ENCODE data around the gene LIME1.
"Not testable (repeated sequence)": the region's sequence is repeated elsewhere in the genome, so short reads cannot be mapped to it uniquely, and the experiment has no call there.

The LIME1 gene

DNA sequence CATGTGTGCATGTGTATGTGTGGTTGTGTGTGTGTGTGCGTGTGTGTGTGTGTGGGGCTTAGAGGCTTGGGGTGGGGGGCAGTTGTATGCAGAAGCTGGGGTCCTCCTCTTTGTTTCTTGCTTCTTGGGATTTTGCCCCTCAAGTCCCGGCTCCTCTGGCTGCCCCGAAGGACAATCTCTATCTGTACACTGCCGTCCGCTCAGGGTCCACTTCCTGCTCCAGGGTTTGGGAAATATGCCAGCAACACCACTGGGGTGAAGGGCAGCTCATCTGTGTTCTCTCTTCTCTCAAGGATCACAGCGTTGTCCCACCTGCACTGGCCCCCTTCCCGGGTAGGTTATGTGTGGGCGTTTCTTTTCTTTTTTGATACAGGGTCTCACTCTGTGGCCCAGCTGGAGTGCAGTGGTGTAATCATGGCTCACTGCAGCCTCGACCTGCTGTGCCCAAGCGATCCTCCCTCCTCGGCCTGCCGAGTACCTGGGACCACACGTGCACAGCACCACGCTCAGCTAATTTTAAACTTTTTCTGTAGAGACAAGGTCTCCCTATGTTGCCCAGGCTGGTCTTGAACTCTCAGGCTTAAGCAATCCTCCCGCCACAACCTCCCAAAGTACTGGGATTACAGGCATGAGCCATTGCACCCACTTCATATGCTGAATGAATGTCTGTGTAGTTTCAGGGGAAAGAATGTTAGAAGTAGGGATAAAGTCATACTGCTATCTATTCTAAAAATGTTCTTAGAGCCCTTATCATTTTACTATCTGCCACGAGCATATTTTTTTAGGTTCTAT, 28.8 kb downstream of the LIME1 start:
- Mint-ChIP-seq H3K9me3 (no peaks in the 10 kb centered on the region), H3K27me3 (no peaks in the 10 kb centered on the region), H3K27ac (no peak overlapping the region), H3K4me3 (no peak overlapping the region), H3K4me1 (no peaks in the 10 kb centered on the region)
- ATAC-seq (no peak), DNase-seq (no peak)

DNA sequence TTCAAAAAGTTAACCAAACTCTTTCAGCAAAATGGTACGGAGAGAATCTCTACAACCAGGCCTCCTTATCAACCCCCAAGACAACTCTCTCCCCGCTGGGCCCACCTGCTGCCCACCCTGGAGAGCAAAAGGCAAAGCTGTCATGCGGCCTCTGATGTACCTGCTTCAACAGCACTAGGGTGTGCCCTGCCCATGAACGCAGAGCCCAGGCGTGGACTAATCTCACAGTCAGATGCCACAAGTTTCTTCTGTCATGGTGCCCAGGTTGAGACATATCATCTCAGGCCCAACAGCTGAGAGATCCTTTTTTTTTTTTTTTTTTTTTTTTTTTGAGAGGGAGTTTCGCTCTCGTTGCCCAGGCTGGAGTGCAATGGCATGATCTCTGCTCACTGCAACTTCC, 29.4 kb downstream of the LIME1 start:
- Mint-ChIP-seq H3K4me3 (no peak overlapping the region), H3K27me3 (no peaks in the 10 kb centered on the region), H3K27ac (no peak overlapping the region), H3K9me3 (no peaks in the 10 kb centered on the region), H3K4me1 (no peaks in the 10 kb centered on the region)
- DNase-seq = no peak
- ATAC-seq = no peak

DNA sequence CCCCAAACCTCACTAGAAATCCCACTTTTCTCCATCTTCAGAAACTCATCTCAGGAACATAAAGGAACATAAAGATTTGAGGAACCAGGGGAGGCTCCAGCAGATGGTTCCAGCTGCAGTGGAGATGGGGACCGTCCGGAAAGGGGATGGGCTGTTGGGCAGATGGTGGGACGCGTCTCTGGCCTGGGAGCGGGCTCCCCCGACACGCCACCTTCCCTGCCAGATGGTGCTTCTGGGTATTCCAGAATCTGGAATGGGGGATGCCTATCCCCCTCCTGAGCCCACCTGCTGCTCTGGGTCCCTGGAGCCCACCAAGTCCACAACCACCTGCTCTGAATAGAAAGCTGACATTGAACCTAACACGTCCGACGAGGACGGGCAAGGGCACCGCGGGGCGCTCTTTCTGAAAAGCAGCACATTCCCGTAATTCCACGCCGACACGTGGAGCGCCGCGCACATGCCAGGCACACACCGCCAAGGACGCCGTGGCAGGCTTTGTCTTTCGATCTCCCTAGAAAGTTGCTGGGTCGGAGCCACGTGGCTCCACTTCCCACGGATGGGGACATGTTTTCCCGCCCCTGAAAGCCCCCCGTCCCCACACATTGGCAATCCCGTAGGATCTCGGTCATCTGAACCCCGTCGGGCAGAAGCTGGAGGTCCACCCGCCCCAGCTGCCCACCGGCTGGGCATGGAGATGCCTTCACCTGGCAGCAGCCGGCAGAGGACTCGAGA, 30.4 kb downstream of the LIME1 start:
- no peak for ATAC-seq
- no peaks in the 10 kb centered on the region for H3K9me3 Mint-ChIP-seq
- DNase-seq = no peak
- H3K4me3 Mint-ChIP-seq = no peak overlapping the region
- H3K27me3 Mint-ChIP-seq = no peaks in the 10 kb centered on the region
- no peak overlapping the region for H3K27ac Mint-ChIP-seq
- H3K4me1 Mint-ChIP-seq = no peaks in the 10 kb centered on the region

DNA sequence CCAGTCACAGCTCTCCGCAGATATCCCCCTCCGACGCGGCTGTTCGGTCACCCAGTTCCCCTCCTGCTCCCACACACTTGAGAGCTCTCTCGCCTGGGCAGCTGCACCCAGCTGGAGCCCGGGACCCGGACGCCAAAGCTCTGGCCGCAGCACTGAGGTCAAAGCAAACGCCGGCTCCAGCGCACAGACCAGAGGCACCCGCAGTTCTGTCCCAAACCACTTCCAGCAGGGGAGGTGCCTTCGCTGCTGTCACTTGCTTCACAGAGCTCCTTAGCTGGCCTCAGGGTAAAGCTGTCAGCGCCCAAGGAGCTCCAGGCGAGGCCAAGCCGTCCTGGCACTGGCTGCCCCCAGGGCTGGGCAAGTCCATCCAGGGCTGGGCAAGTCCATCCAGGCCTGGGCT, 31.0 kb downstream of the LIME1 start:
- H3K4me3 Mint-ChIP-seq = no peak overlapping the region
- DNase-seq = no peak
- H3K4me1 Mint-ChIP-seq = no peaks in the 10 kb centered on the region
- H3K9me3 Mint-ChIP-seq = no peaks in the 10 kb centered on the region
- H3K27ac Mint-ChIP-seq = no peak overlapping the region
- ATAC-seq = no peak
- no peaks in the 10 kb centered on the region for H3K27me3 Mint-ChIP-seq

DNA sequence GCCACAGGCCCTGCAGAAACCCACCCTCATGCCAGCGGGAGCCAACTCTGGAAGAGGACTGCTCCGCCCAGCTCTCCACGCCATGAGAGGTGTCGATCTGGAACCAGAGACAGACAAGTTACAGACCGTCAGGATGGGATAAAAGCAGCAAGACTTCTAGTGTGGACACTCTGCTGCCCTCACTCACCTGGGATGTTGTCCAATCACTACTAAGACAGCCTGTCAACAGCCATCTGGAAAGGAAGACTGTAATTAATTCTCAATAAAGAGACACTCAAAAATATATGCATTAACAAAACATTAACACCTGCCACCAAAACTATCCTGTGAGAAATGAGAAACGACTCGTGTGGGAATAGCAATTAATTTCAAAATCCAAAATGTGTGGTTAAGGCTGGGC, 31.4 kb downstream of the LIME1 start:
- ATAC-seq (no peak), DNase-seq (no peak)
- H3K27ac Mint-ChIP-seq = no peak overlapping the region
- H3K27me3 Mint-ChIP-seq = no peaks in the 10 kb centered on the region
- H3K4me3 Mint-ChIP-seq = no peak overlapping the region
- H3K4me1 Mint-ChIP-seq = no peaks in the 10 kb centered on the region
- H3K9me3 Mint-ChIP-seq = no peaks in the 10 kb centered on the region

DNA sequence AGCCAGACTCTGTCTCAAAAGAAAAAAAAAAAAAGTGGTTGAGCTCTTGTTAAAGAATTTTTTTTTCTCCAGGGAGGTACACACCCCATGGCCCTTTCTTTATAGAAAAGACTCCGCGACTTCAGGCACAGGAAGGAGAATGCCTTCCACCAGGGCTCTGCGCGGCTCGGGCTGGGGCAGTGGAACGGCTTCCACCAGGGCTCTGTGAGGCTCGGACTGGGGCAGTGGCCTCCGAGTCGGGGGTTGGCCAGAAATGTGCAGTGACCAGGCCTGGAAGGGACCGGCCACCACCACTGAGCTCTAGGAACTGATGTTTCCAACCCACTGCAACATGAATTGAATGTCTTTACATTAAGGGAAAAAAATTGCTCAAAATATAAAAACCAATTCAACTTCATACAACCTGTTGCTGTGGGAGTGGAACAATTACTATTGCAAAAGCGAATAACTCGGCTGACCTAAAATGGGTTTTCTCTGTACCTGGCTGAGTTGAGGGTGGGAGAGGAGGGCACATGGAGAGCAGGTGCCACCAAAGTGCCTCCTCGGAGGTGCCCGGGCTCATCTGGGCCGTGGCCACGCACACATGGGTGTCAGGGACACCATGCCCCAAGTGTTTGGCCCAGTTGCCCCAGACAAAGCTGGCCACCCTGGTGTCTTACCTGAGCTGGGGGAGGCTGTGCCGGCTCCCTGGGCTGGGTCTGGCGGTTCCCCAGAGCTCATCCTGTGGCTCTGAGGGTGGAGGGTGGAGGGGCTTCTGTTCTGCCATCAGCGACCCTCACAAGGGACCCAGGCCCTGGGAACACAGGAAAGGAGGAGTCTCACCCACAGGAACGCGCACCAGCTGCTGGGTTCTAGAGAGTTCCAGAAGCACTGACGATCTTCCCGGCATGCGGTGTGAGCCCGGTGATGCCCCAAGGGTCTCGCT, 32.4 kb downstream of the LIME1 start:
- DNase-seq = no peak

DNA sequence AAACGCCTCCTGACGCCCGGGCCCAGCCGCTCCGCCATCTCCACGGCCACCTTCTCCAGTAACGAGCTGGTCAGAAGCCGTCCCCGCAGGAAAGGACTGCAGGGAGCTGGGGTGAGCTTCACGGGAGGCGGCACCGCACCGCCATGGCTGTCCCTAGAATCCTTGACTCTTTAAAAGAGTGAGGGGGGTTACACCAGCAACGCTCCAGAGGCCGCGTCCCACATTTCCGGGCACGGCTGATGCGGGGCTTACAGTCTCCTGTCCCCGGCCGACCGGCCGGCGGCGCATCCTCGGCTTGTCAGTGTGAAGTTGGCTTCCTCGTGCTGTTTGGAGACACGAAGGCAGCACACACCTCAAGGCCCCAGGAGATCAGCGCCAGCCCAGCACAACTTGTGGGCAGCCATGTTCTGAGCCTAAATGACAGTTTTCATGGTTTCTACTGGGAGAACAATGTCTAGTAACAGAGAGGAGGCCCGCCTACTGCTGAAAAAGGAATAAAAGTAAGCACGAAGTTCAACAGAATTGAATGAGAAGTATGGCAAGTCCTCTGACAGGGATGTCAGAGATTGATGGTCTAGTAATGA, 33.5 kb downstream of the LIME1 start:
- ATAC-seq (no peak), DNase-seq (no peak)
- H3K9me3 Mint-ChIP-seq = no peaks in the 10 kb centered on the region
- no peak overlapping the region for H3K4me3 Mint-ChIP-seq
- H3K27me3 Mint-ChIP-seq = no peaks in the 10 kb centered on the region
- peak overlapping the region in 1 of 2 donors; percentile 78 for H3K27ac Mint-ChIP-seq
- peaks cover 5% of the 10 kb centered on the region for H3K4me1 Mint-ChIP-seq

More for the DNA sequence above, 32.4 kb downstream of the LIME1 start:
- peak overlapping the region in 1 of 2 donors; percentile 21 for H3K27ac Mint-ChIP-seq
- H3K4me1 Mint-ChIP-seq = no peaks in the 10 kb centered on the region
- H3K27me3 Mint-ChIP-seq = no peaks in the 10 kb centered on the region
- no peaks in the 10 kb centered on the region for H3K9me3 Mint-ChIP-seq
- no peak for ATAC-seq
- H3K4me3 Mint-ChIP-seq = no peak overlapping the region

DNA sequence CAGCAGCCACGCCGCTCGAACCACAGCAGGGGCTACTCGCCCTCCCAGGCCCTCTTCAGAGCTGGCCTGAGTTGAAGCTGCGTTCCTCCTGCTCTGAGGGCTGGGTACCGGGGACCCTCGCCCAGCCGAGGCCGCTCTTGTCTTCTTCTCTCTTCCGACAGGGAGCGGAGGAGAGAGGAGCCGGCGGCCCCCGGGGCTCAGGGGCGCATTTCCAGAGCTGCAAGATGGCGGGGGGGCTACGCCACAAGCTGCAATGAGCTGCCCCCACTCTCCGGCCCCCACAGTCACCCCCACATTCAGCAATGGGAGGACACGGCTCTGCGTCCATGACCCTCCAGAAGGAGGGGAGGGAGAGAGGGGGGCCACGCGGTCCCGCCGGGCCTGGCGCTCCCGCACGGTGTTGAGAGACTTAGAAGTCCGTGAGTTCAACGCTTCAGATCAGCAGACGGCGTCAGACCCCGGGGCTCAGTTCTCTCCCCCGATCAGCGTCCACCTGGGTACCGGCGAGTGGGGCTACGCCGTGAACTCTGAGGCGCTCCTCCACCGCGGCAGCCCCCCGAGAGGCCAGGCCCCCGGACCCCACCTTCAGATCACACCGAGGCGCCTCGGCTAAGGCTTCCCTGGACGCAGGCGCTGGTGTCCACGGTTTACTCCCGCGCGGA, 34.7 kb downstream of the LIME1 start:
- Mint-ChIP-seq H3K9me3 (no peaks in the 10 kb centered on the region), H3K4me3 (no peak overlapping the region), H3K4me1 (peaks cover 13% of the 10 kb centered on the region), H3K27ac (no peak overlapping the region), H3K27me3 (no peaks in the 10 kb centered on the region)
- no peak for DNase-seq
- no peak for ATAC-seq

DNA sequence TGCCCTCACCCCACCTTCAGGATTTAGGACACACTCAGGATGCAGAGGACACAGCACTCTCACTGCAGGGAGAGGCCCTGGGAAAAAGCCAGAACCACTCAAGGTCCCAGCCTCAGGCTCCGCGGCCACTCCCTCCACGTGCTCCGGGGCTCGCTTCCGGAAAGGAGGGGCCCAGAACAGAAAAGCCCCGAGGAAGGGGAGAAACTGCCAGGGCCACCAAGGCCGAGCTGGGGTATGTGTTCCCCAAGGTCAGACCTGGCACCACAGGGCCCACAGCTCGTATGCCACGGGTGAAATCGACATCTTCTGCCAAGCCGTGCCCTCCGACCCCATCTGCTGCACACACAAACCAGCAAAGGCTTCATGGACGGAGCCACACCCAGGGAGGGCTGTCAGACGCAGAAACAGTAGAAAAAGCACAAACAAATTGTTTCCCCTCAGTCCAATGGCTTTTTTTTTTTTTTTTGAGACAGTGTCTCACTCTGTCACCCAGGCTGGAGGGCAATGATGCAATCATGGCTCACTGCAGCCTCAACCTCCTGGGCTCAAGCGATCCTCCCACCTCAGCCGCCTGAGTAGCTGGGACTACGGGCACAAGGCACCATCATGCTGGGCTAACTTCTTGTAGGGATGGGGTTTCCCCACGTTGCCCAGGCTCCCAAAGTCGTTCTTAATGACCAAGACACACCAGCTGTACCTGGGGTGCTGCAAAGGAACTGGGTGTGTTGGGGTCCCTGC, 36.5 kb downstream of the LIME1 start:
- H3K27ac Mint-ChIP-seq = no peak overlapping the region
- H3K4me1 Mint-ChIP-seq = peaks cover 13% of the 10 kb centered on the region
- H3K4me3 Mint-ChIP-seq = no peak overlapping the region
- no peaks in the 10 kb centered on the region for H3K9me3 Mint-ChIP-seq
- H3K27me3 Mint-ChIP-seq = no peaks in the 10 kb centered on the region
- DNase-seq (no peak), ATAC-seq (no peak)

DNA sequence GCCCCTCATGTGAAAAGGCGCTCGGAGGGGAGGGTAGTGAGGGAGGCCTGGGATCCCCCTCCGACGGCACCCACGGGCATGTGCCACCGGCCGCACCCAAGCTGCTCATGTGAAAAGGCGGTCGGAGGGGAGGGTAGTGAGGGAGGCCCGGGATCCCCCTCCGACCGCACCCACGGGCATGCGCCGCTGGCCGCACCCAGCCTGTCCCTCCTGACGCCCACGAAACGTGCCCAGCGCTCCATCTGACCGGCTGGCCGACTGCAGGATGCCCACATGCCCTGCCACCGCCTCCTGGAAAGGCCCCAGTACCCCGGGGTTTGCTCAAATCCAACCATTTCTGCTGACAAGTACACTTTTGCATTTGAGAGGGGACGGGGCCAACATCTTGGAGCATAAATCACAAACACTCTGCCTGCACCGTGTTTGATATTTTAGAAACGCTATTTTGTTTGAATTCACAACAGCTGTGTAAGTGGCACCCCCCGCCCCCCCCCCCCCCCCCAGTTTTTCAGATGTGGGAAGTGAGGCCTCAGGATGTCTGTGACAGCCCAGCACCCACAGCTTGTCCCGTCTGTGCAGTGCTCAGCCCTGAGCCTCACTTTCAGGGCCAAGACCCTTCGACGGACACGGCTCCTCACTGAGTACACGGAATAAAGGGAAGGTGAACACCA, 37.2 kb downstream of the LIME1 start:
- DNase-seq = no peak
- Mint-ChIP-seq H3K27me3 (no peaks in the 10 kb centered on the region), H3K27ac (no peak overlapping the region), H3K9me3 (no peaks in the 10 kb centered on the region), H3K4me1 (peaks cover 13% of the 10 kb centered on the region), H3K4me3 (no peak overlapping the region)
- no peak for ATAC-seq

DNA sequence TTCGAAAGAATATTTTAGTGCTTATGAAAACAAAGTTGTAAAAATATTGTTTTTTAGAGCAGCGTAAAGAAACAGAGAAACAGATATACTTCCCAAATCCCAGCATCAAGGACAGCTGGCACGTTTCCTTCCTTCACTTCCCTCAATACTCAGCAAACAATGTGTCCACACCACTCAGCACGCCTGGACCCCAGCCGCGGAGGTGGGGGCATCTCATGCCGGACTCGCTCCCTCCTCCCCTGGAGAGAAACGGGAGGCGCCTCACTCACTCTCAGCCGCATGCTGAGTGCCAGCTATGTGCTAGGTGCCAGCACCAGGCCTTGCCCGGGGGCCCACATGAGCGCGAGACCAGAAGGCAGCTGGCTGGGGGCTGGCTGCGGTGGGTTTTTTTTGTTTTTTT, 37.8 kb downstream of the LIME1 start:
- H3K27ac Mint-ChIP-seq = no peak overlapping the region
- H3K4me1 Mint-ChIP-seq = peaks cover 13% of the 10 kb centered on the region
- DNase-seq (no peak), ATAC-seq (no peak)
- no peaks in the 10 kb centered on the region for H3K27me3 Mint-ChIP-seq
- no peak overlapping the region for H3K4me3 Mint-ChIP-seq
- H3K9me3 Mint-ChIP-seq = no peaks in the 10 kb centered on the region

DNA sequence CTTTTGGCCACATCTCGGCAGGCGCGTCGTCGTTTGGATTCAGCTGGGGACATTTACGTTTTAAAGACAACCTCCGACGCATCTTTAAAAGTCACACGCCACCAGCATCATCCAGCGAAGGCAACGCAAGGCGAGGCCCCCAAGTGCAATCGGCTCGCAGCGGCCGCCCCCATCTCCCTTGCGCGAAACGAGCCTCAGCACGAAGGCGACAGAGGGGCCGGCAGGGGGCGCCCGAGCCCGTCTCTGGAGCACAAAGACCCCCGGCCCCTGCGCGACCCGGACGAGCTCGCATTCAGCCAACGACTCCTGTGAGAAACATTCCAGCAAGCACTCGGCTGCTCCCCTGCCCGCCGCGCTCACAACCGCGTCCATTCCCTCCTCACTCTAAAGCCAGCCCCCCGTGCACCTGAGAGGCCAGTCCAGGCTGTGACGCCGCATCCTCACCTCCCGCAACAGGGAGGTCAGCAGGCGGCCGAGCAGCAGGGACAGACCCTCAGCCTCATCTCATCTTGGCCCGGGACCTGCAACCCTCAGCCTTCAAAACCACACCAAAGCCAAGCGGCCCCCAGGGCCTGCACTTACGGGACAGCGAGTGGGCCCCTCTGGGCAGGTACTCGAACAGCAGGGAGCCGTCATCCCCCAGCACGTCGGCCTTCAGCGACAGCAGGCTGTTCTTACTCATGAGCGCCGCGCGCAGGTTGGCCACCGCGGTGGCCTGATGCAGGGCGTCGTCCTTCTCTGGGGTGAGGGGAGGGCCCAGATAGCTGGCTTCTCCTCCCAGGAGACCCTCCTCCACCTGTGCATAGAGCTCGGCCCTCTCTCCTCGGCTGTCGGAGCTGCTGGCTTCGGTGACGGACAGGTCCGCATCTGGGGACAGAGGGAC, 38.9 kb downstream of the LIME1 start:
- Mint-ChIP-seq H3K27me3 (no peaks in the 10 kb centered on the region), H3K4me1 (peaks cover 13% of the 10 kb centered on the region), H3K9me3 (no peaks in the 10 kb centered on the region), H3K27ac (no peak overlapping the region), H3K4me3 (peak overlapping the region in 1 of 2 donors; percentile 45)
- DNase-seq (peak; percentile 44 to 47), ATAC-seq (no peak)

DNA sequence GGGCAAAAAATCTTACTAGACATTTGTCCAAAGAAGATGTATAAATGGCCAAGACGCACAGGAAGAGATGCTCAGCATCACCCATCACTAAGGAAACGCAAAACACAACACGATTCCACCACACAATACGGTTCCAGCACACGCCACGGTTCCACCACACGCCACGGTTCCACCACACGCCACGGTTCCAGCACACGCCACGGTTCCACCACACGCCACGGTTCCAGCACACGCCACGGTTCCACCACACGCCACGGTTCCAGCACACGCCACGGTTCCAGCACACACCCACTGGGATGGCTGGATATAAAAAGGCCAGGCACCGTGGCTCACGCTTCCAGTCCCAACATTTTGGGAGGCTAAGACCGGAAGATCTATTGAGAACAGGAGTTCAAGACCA, 40.4 kb downstream of the LIME1 start:
- H3K9me3 Mint-ChIP-seq, ATAC-seq, H3K4me3 Mint-ChIP-seq, DNase-seq, H3K27me3 Mint-ChIP-seq: not testable (repeated sequence)
- Mint-ChIP-seq H3K4me1 (peaks cover 22% of the 10 kb centered on the region), H3K27ac (peak overlapping the region in 1 of 2 donors; percentile 37)
